ENCODE results near the gene USP13. TPM values are rescaled to one million over a fixed set of nuclear protein-coding genes. Genes with fewer than 3 reads are reported as not detected.

The USP13 gene
- total and polyA plus RNA-seq, 2 donors (not counting 3 experiments of a cell fraction or from before 2014, with no cell fraction given): 5.8 to 24.0 TPM

- Histone ChIP-seq H3K4me2 (ENCODE audit: insufficient read depth, low read length) (no peak overlapping the region), H3K79me2 (ENCODE audit: control insufficient read depth, insufficient read depth, low read length) (no peaks in the 10 kb centered on the region), H3K9ac (replicated peaks; ENCODE audit: extremely low read depth, insufficient read depth, low read length) (no peak overlapping the region), H3K4me1 (ENCODE audit: control insufficient read depth, extremely low read depth, insufficient read depth, low read length) (peaks cover 4% of the 10 kb centered on the region), H3K36me3 (ENCODE audit: control insufficient read depth in 2 of 2, extremely low read depth in 1 of 2, insufficient read depth in 2 of 2, low read length in 2 of 2) (peaks cover 0 to 4% of the 10 kb centered on the region in 2 experiments), H4K20me1 (replicated peaks; ENCODE audit: control insufficient read depth, extremely low read depth, insufficient read depth, low read length) (no peaks in the 10 kb centered on the region), H3K27ac (ENCODE audit: insufficient read depth, low read depth, low read length) (no peak overlapping the region), H3K9me1 (replicated peaks; ENCODE audit: control insufficient read depth, extremely low read depth, insufficient read depth, low read length) (no peaks in the 10 kb centered on the region), H3K4me3 (replicated peaks in 1 of 3; ENCODE audit: insufficient read depth in 1 of 3, low read depth in 1 of 3, low read length in 3 of 3) (no peak overlapping the region), H3K9me3 (replicated peaks; ENCODE audit: control insufficient read depth, insufficient read depth, low read length) (no peaks in the 10 kb centered on the region), H3K27me3 (ENCODE audit: control insufficient read depth in 2 of 2, insufficient read depth in 2 of 2, low read length in 2 of 2) (no peaks in the 10 kb centered on the region), H2AFZ (ENCODE audit: low read depth, low read length) (no peak overlapping the region)
- dilution Hi-C loops (cut with MboI; ENCODE audit: extremely low pct_ligation_motif_present, low sequenced_read_pairs) (no loop called here), intact Hi-C loops (cut with micrococcal nuclease) (no loop called here)
- DNase-seq (ENCODE audit: low read depth, low spot score): no peak
- BruUV-seq (replicated peaks): no TSS peak
- POLR2A ChIA-PET: no interaction called here
- CTCF ChIA-PET: interaction anchor here (1.1 kb wide), 1 partner anchor 51 kb away, joined by 3 read pairs; no protein-coding TSS in a partner anchor
- FAIRE-seq: no peak
- no peak for TF ChIP-seq POLR2A (IDR thresholded peaks at IDR 0.05; ENCODE audit: low read depth, low read length)
- TF ChIP-seq POLR2AphosphoS5 (IDR thresholded peaks at IDR 0.05; ENCODE audit: insufficient read depth, low read depth, low read length): no peak
- TF ChIP-seq MYC (IDR thresholded peaks at IDR 0.05; ENCODE audit: low read depth, low read length): no peak
- no peak for TF ChIP-seq EZH2 (IDR thresholded peaks at IDR 0.05; ENCODE audit: borderline replicate concordance, low read depth, low read length, severe bottlenecking)
- no peak for TF ChIP-seq GATA2 (IDR thresholded peaks at IDR 0.05; ENCODE audit: insufficient read depth, insufficient read length, low read depth, low read length)
- TF ChIP-seq CTCF (IDR thresholded peaks at IDR 0.05; ENCODE audit: extremely low read depth in 1 of 2, insufficient read depth in 1 of 2, low read depth in 1 of 2, low read length in 2 of 2): no peak
- TF ChIP-seq MAX (IDR thresholded peaks at IDR 0.05; ENCODE audit: insufficient read depth, insufficient read length): no peak
- TF ChIP-seq JUN (IDR thresholded peaks at IDR 0.05; ENCODE audit: borderline replicate concordance, insufficient read depth, insufficient read length, low read depth): no peak
- no peak for TF ChIP-seq FOS (IDR thresholded peaks at IDR 0.05; ENCODE audit: borderline replicate concordance, insufficient read depth, low read length)
Observed at GRCh38 chr3:179701176-179701827, 48.5 kb downstream of the USP13 start.

Data from endothelial cell of umbilical vein (primary cell).